Fibroblast of peridontal ligament (primary cell): ENCODE results near the gene ADTRP.

Source experiments
- DNase-seq: peaks from one replicate; pipeline ENCODE4 v3.0.0-alpha.2; 2010; ENCODE audit errors: extremely low read depth

ADTRP gene

DNA sequence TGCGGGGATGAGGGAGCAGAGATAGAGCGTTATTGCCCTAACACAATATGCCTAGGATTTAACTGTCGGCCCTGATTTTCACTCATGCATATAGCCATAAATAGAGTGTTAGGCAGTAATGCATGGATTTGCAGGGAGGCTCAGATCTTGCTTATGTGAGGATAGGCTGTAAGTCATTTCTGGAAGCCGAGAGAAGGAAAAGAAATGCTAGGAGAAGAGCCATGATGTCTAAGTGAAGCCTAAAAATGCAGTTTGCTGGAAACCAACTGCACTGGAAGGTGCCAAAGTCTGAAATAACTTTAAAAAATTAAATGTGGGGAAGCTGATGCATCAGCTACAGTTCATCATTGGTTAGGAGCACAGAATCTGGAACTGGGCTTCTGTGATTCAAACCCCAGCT lies 54.3 kb downstream of the ADTRP start:
- DNase-seq = no peak

DNA sequence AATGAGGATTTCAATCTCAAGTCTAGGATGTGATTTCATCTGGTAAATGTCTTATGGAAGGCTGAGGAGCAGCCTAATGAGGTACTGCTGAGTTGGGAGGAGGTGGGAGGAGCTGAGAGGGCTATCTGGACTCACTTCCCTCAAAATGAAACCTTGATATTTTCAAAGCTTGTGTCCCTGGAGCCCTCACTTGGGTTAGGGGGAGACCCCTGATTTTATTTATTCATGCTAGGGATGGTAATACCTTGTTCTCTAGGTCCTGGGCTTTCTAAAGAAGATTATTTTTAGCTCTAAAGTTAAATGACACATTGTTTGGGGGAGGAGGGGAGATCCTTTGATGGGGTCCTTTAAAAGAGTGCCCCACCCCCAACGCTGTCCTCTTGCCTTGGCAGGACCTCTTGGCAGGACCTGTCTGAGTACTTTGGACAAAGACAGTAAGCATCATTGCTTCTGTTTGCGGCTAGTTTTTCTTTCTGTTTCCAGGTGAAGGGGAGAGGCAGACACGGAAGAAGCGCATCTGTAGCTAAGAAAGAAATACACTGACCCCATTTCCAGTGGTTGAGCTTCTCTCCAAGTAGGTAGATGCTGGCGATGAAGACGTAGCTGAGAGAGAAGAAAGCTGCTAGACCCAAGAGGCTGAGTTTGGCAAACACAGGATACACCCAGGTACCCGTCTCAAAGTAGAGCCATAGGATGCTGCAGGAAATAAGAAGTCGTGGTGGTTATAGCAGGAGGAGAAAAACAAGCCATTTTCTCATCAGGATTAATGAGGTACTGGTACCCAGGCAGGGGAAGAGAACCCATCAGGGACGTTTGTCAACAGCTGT lies 55.6 kb downstream of the ADTRP start:
- no peak for DNase-seq

DNA sequence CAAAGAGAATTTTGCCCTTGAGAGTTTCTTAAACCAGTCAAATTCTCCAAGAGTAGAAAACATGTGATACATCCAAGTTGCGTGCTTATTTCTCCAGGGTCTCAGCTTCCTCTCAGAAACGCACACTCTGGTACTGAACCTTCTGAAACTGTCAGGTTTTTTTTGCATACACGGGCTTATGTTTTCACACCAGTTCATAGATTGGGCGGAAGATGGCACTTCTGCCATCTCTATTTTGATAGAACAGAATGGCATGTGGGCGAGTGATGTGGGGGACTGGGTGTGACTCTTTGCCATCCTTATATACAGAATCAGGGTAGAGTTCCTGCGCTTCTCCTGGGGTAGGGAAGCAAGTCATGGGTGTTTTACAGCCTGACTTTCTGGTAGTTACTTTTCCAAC lies 56.4 kb downstream of the ADTRP start:
- DNase-seq = no peak

DNA sequence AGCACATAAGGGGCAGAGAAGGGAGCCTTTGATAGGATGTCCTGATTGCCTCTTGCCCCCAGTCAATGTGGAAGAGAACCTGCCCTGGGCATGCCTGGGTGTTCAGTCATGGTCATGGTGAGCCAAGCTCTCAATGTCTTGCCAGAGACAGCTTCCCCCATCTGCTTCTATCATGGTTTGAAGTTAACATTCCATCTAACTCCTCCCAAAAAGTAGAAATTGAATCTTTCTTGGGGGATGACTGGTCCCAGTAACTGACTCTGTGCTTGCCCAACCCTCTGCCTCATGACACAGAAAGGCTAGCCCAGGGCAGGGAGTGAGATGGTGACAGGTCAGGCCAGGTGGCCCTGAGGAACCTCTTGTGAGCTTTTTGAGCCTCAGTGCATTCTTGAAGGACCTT lies 60.1 kb downstream of the ADTRP start:
- peak; percentile 61 for DNase-seq

DNA sequence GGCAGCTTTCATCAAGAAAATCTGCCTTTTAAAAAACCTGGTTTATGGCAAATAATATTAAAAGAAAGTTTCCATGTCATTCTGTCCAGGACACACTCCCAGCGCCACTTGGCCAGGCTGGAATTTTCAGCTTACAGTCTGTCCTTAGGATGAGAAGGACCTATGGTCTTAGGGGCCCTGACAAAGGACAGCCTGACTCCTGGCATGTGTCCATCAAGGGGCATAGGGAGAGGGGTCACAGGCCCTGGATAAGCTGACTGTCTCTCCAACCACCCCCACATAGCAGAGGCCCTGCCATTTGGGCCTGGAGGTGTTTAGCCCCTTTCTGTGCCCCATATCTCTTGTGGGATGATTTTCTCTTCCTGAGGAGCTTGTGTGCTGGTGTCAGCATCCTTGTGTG lies 60.6 kb downstream of the ADTRP start:
- no peak for DNase-seq

DNA sequence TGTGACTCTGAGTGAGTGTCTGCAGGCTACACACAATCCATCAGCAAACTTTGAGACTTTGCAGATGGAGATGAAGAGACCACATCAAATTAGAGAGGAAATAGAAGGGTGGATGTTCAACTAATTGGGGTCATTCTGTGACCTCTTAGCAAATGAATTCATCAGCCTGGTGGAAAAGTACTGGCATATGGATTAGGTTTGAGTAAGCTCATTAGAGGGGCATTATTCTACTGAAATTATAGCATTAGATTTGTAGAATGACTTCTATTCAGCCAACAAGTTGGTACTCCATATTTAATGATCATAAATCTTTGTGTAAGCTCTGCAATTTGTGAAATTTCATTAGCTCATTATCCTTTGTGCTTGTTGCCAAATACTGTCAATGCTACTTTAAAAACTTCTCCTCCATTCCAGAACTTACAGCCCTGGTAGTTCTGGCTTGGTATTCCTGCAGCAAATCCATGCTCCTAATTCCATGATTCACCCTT lies 63.8 kb downstream of the ADTRP start:
- DNase-seq = no peak

DNA sequence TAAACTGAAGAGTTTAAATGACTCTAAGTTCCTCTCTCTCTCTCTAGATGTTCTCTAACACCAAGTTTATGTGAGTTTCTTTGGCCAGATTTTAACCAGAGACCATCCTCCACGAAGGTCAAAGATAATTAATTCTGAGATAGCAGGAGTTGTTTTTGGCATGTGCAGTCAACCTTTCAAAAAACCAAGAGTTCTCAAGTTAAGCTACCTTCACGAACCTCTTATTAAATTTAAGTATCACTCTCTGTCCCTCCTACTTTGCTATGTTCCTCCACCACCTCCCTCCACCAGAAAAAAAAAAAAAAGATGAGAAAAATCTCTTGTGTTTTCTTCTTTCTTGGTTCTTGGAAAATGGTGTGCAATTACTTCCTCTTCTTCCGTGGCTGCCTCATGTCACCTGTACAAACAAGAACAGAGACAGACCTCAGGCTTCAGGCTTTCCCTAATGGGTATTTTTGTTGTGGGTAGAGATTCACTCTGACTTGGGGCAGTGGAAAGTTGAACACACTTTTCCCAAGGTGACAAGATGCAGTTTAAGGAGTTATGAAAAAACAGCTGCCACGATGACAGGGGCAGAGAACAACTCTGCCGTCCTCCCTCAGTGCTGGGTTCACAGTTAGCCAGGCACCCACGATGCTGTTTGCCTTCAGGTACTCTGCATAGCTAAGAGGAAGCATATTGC lies 64.3 kb downstream of the ADTRP start:
- no peak for DNase-seq

DNA sequence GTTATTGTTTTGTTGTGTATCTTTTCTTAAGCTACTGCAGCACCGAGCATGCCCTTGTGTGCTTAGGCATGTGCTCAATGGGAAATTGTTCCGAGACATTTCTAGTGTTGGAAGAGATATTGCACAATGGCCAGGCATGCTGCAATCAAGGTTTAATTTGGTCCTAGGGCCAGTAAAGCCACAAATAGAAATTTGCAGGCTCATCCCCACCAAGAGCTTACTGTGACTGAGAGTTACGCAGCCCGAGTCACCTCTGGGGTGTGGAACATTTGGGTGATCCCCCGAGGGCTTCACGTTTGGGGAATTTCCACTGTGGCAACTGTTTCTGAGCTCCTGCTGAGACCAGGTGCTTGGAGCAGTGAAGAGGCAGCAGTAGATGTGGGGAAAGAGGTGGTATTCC lies 65.8 kb downstream of the ADTRP start:
- DNase-seq = peak; percentile 66

DNA sequence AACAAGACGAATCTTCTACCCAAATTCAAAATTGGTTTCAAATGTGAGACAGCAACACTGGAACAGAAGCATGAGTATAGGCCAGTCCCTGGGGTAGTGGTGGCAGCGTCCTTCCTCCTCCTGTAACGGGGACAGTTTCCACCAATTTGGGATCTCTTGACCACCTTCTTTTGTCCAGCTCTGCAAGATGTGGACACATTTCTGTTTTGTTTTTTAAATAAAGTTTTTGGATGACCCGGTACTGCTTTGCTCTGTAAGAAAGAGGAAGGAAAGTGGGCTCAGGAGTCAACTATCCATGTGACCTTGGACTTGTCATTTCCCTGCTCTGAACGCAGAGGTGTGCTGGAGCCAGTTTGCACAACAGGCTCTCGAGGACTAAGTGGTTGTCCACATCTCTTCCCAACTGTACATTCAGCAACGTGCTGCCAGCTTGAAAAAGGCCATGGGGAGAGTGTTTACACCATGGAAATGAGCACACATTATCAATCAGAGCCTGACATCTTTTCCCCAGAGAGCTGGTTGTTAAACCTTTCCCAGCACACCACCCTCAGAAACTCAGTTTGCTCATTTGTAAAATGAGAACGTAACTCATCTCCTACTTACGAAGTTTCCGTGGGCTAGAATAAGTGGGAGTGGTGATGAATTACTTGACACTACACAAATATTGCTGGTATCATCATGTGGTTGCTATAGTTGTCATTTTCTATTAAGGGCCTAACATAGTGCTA lies 66.5 kb downstream of the ADTRP start:
- no peak for DNase-seq

DNA sequence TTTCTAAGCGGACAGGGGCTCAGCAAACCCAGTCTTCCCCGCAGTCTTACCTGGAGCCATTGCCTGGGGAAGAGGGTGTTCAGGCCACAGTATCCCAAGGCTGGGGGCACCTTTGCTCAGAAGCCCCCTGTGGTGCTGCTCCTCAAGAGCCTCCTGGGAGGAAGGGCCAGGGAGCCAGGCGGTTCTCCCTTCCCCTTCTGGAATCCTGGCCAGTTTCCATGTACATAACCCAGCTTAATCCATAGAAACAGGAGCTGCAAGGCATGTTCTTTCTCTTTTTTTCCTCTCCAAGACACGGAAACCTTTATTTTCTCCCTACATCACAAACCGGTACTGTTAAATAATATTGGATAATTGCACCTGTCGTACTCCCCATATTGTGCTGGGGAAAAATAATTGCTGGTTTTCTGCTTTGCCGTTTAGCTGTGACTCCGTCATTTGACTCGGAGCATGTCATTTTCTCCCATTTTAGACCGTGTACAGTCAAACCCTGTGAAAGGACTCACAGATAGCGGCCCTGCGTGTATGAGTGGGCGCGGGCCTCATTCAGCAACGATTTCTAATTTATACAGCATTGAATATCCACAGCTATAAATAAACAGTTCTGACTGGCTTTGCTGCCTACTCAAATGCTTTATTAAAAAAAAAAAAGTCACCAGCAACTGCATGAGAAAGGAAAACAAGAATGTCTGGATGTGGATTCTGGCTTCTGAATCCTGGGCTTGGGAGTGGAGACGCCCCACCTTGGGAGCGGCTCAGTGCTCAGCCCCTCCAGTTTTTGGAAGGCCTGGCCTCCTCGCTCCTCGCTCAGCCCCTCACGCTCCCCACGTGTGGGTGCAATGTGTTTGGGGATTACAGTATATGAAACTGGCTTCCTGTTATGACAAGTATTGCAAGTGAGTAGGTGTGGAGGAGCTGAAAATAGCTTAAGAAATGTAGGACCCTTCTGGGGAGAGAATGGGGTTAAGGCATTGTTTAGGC lies 67.3 kb downstream of the ADTRP start:
- peak; percentile 47 for DNase-seq

DNA sequence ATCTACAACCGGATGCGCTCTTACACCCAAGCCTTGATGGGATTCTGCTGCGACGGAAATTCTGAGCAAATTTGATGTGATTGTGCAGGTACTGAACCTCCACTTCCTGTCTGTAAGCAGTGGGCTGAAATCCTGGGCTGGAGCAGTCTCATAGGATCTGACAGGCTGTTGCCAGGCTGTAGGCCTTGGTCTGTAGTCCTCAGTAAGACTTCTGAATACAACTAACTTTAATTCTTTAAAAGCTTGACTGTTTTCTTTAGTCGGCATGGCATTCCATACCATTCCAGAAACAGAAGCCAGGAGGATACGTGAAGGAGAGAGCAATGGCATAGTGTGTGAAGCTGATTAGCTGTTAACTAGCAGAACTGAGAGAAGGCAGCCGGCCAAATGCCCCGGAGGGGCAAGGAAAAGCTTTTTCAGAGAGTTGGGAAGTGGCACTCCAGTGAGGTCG lies 68.3 kb downstream of the ADTRP start:
- no peak for DNase-seq

DNA sequence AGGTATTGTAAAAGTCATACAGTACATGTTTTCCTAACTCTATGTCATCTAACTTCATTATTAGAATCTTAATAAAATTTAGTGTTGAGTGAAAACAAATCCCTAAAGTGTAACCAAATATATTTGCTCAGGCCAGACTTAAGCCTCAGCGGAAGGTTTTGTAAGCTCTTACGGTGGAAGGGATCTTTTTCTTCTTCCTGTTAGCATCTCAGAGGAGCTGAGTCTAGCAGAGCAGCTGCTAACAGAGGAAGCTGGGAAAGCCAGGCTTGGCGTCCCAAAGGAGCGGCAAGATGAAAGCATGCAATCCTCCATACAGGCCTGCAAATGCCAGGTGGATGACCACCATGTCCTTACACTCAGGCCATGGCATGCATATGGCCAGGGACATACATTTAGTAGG lies 72.4 kb downstream of the ADTRP start:
- no peak for DNase-seq

DNA sequence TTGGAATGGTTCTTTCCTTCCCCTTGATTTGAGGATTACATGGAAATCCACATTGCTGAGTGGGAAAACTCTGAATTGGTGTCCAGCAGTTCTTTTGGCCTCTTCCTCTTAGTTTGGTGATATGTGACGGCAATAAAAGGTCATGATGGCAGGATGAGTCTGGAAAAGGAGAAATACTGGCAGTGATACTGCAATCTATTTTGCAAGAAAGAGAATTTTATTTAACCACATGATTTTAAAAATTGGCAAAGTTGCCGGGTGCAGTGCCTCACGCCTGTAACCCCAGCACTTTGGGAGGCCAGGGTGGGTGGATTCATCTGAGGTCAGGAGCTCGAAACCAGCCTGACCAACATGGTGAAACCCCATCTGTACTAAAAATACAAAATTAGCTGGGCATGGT lies 73.1 kb downstream of the ADTRP start:
- DNase-seq = no peak

DNA sequence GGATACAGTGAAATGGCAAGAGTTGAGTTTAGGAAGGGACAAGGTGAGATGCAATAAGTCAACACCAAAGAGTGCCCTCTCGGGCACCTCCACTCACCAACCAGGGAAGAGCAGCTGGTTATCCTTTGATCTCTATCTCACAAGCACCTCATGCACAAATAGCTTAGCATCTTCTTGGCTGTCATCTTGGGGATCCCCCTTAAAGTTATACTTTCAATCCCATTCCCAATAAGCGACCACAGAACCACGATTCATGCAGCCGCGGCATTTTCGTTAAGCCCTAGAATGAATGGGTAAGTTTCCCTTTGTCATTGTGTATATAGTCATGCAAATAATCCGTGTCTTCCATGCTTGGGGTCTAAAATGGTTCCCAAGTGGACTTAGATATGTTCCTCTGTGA lies 73.5 kb downstream of the ADTRP start:
- DNase-seq = no peak

DNA sequence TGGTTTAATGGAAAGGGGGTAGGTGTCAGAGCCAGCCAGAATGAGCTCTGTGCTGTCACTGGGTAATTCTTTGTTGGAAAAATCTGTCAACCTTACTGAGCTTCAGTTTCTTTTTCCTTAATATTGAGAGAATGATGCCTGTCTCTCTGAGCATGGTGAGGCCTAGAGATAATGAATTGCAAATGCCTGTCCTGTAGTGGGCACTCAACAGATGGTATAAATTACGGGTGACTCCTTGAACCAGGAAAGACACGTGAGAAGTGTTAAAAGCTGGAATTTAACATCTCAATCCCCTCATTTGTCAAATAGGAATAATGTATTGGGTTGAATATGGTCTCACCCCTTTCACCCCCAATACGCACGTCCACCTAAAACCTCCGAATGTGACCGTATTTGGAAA lies 74.9 kb downstream of the ADTRP start:
- peak; percentile 22 for DNase-seq

DNA sequence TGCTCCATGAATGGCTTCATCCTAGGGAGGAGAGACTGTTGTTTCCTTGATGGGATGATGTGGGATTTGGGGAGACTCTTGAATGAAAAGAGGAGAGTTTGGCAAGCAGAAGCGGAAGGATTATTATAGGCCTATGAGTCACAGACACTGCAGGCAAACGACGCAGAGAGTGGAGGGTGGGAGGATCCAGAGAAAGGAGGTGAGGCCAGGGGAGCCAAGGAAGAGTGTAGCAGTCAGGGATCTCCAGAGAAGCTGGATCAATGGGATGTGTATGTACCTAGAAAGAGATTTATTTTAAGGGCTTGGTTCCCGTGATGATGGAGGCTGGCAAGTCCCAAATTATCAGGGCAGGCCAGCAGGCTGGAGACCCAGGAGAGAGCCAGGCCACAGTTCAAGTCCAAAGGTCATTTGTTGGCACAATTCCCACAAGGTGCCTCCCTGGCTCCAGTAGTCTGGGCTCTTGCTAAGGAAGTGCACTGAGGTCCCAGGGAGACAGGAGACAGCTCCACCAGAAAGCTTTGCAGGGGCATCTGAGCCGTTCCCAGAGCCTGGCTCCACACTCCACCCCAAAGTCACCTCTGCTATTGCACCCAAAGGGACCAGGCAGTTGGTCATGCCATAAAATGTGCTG lies 76.0 kb downstream of the ADTRP start:
- DNase-seq = peak; percentile 67

DNA sequence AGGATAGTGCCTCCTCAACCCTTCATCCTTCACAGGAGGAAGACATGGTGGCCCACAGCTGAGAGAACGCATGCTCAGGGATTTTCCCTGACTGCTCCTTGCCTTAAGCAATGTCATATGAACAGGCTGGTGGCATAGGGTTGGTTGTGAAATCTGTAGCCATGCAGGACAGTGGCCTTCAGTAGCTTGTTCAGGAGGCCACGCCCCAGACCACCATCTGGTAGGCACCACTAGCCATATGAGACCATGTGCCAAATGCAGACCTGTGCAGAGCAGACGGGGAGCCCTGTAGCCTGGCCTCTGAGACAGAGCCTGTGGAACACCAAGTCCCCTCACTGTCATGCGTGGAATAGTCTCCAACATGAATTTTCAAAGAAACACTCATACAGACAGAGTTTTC lies 76.5 kb downstream of the ADTRP start:
- no peak for DNase-seq

DNA sequence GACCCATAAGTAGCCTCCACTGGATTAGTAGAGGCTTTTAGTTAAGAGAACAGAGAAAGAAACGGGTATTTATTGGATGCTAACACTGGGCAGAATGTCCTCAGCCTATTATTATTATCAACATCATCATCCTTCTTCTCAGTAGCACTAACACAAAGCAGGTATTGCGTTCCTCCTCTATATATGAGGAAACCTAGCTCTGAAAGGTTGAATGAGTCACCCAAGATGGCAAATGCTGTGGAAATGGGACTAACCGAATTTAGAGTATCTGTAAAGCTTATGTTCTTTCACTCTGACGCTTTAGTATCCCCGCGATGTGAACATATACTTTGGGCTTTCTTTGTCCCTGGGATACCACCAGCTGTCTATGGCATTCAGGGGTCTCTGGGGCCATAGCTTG lies 77.0 kb downstream of the ADTRP start:
- no peak for DNase-seq

DNA sequence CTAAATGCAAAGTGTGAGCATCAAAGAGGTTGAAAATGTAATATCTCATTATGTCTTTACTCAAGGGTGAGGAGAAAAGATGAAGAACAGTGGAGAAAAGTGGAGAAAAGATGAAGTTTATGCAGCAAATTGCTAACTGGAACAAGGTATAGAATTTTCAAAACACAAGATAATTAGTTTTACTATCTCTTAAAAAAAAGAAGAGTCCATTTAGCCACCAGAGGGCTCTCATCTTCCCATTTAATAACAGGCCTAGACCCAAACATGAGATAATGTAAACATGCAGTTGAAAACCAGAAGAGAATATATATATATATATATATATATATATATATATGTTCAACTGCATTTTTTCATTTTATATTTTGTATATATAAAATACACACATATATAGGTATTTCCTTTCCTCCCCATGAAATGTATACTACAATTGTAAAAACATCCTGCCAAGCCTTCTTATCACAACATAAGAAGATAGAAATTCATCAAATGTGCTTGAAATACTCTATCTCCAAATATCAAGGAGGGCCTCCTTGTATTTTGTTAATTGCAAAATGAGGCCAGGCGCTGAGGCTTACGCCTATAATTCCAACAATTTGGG lies 78.4 kb downstream of the ADTRP start:
- peak; percentile 86 for DNase-seq

DNA sequence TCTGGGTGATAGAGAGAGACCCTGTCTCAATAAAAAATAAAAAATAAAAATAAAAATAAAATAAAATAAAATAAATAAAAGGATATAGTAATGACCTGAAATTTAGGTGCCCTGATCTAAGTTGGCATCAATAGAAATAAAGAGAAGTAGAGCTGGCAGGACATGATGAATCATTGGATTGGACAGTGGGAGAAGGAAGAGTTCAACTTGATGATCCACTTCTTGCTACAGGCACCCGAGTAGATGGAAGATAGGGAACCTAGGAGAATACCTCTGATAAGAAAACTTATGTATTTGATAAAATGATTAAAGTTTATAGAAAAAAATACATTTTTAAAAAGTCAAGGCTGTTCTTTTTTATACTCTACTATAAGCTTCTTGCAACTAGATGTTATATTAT lies 79.0 kb downstream of the ADTRP start:
- DNase-seq = no peak
